OCI-LY1 (cell line): ENCODE measurements around the gene EXOSC7.

Source experiments
- H2AFZ ChIP-seq: fragments of 200-600 bp; sonication (generic), shearing (Covaris generic); 2 replicates; pipeline ENCODE4 v1.6.0; 2014; ENCODE audit warnings: antibody characterized with exemption, mild to moderate bottlenecking, low read length
- H3F3A ChIP-seq: fragments of 200-600 bp; sonication (generic), shearing (Covaris generic); 2 replicates; pipeline ENCODE4 v1.6.0; 2014; ENCODE audit warnings: mild to moderate bottlenecking, antibody characterized with exemption, low read length, moderate library complexity; ENCODE audit not compliant: insufficient read depth
- H3K27ac ChIP-seq: fragments of 200-600 bp; sonication (generic); 2 replicates; pipeline ENCODE4 v1.5.1; 2014; ENCODE audit warnings: low read length, mixed run types, mild to moderate bottlenecking, low read depth; ENCODE audit not compliant: poor library complexity, severe bottlenecking
- H3K27me3 ChIP-seq: fragments of 200-600 bp; sonication (generic); 2 replicates; pipeline ENCODE4 v1.6.0; 2014; ENCODE audit warnings: antibody characterized with exemption, mild to moderate bottlenecking, low read length, moderate library complexity; ENCODE audit not compliant: insufficient read depth
- H3K36me3 ChIP-seq: fragments of 200-600 bp; sonication (generic); 2 replicates; pipeline ENCODE4 v1.6.1; 2014; ENCODE audit warnings: mild to moderate bottlenecking, antibody characterized with exemption, low read length, moderate library complexity, mixed read lengths; ENCODE audit not compliant: insufficient read depth
- H3K4me1 ChIP-seq: fragments of 200-600 bp; sonication (generic); 2 replicates; pipeline ENCODE4 v1.5.1; 2014; ENCODE audit warnings: mild to moderate bottlenecking, low read length, moderate library complexity; ENCODE audit not compliant: insufficient read depth, severe bottlenecking
- H3K4me2 ChIP-seq: fragments of 200-600 bp; sonication (generic), shearing (Covaris generic); 2 replicates; pipeline ENCODE4 v1.6.1; 2014; ENCODE audit warnings: low read length
- H3K4me3 ChIP-seq: fragments of 200-600 bp; sonication (generic); 2 replicates; pipeline ENCODE4 v1.5.1; 2014; ENCODE audit warnings: low read length, low read depth, mild to moderate bottlenecking, mixed read lengths; ENCODE audit not compliant: poor library complexity, severe bottlenecking
- H3K79me2 ChIP-seq: fragments of 200-600 bp; shearing (Covaris generic); 2 replicates; pipeline ENCODE4 v1.6.1; 2016; ENCODE audit warnings: mixed run types, low read length, mixed read lengths; ENCODE audit not compliant: insufficient read depth
- H3K9ac ChIP-seq: fragments of 200-600 bp; sonication (generic), shearing (Covaris generic); 2 replicates; pipeline ENCODE4 v1.6.1; 2014; ENCODE audit warnings: mild to moderate bottlenecking, low read length, mixed read lengths
- H3K9me2 ChIP-seq: fragments of 200-600 bp; sonication (generic), shearing (Covaris generic); 2 replicates; pipeline ENCODE4 v1.6.1; 2014; ENCODE audit warnings: low read depth, mild to moderate bottlenecking, low read length, mixed read lengths
- H3K9me3 ChIP-seq: fragments of 200-600 bp; shearing (Covaris generic); 2 replicates; pipeline ENCODE4 v1.6.1; 2014; ENCODE audit warnings: low read length, mixed read lengths
- H4K20me1 ChIP-seq: fragments of 200-600 bp; sonication (generic), shearing (Covaris generic); 2 replicates; pipeline ENCODE4 v1.6.0; 2016; ENCODE audit warnings: mild to moderate bottlenecking, low read length; ENCODE audit not compliant: insufficient read depth
- CTCF ChIP-seq: fragments of 200-600 bp; sonication (generic), shearing (Covaris generic); IDR thresholded peaks from 2 replicates; pipeline ENCODE4 v1.5.1; 2017; ENCODE audit warnings: mild to moderate bottlenecking, antibody characterized with exemption, low read length, moderate library complexity, mixed read lengths
- EZH2 ChIP-seq: fragments of 200-600 bp; sonication (generic), shearing (Covaris generic); IDR thresholded peaks from 2 replicates; pipeline ENCODE4 v1.8.0; 2017; ENCODE audit warnings: borderline replicate concordance, mixed run types, mild to moderate bottlenecking, antibody characterized with exemption, low read length, moderate library complexity, mixed read lengths

Gene EXOSC7

GRCh38 chr3:45043728-45044299, 67.8 kb downstream of the EXOSC7 start:
- H3K9ac ChIP-seq = no peak overlapping the region
- no peaks in the 10 kb centered on the region for H3K9me3 ChIP-seq
- no peaks in the 10 kb centered on the region for H3K79me2 ChIP-seq
- H3K4me3 ChIP-seq = no peak overlapping the region
- H3K4me1 ChIP-seq = no peaks in the 10 kb centered on the region
- no peak overlapping the region for H3K27ac ChIP-seq
- H3K9me2 ChIP-seq = no peaks in the 10 kb centered on the region
- no peak overlapping the region for H2AFZ ChIP-seq
- no peaks in the 10 kb centered on the region for H4K20me1 ChIP-seq
- 0 out of 2 replicates have a peak, but pooled peaks cover 4% of the 10 kb centered on the region for H3K27me3 ChIP-seq
- H3F3A ChIP-seq = no peaks in the 10 kb centered on the region
- no peaks in the 10 kb centered on the region for H3K36me3 ChIP-seq
- no peak overlapping the region for H3K4me2 ChIP-seq
- TF ChIP-seq EZH2 = no peak
- no peak for TF ChIP-seq CTCF

- Histone ChIP-seq H3K27ac (no peak overlapping the region), H3K9me2 (no peaks in the 10 kb centered on the region), H3K4me1 (no peaks in the 10 kb centered on the region), H4K20me1 (no peaks in the 10 kb centered on the region), H3F3A (no peaks in the 10 kb centered on the region), H3K9ac (no peak overlapping the region), H2AFZ (no peak overlapping the region), H3K36me3 (no peaks in the 10 kb centered on the region), H3K79me2 (no peaks in the 10 kb centered on the region), H3K27me3 (0 out of 2 replicates have a peak, but pooled peaks cover 4% of the 10 kb centered on the region), H3K4me3 (no peak overlapping the region), H3K9me3 (no peaks in the 10 kb centered on the region), H3K4me2 (no peak overlapping the region)
- no peak for TF ChIP-seq EZH2
- no peak for TF ChIP-seq CTCF
Measured at GRCh38 chr3:45048244-45048643, 72.2 kb downstream of the EXOSC7 start.

GRCh38 chr3:45049807-45050206, 73.8 kb downstream of the EXOSC7 start:
- Histone ChIP-seq H3K4me3 (no peak overlapping the region), H3K9me3 (no peaks in the 10 kb centered on the region), H3K4me1 (no peaks in the 10 kb centered on the region), H3K27ac (no peak overlapping the region), H3K9ac (no peak overlapping the region), H3K27me3 (0 out of 2 replicates have a peak, but pooled peaks cover 4% of the 10 kb centered on the region), H4K20me1 (no peaks in the 10 kb centered on the region), H3K4me2 (no peak overlapping the region), H3K79me2 (no peaks in the 10 kb centered on the region), H3K9me2 (no peaks in the 10 kb centered on the region), H3F3A (no peaks in the 10 kb centered on the region), H3K36me3 (no peaks in the 10 kb centered on the region), H2AFZ (no peak overlapping the region)
- TF ChIP-seq CTCF (no peak), EZH2 (no peak)
